Lung (tissue), 12 donors: ENCODE results near the gene BBOX1. TPM values are rescaled to one million over a fixed set of nuclear protein-coding genes. Genes with fewer than 3 reads are reported as not detected.
A peak's percentile ranks its signal among the peaks of the same experiment; 100 is the strongest.
"Not testable (repeated sequence)": the region's sequence is repeated elsewhere in the genome, so short reads cannot be mapped to it uniquely, and the experiment has no call there.

ENCODE experiments used
- ATAC-seq: fragments of 200-7000 bp; cut with Tn5 transposase; one replicate; pipeline ENCODE4 v1.9.1; 2020; ENCODE audit warnings: moderate number of reproducible peaks; ENCODE audit not compliant: insufficient read depth, low FRiP score
- DNase-seq, 3 donors: peaks; one replicate each; pipeline ENCODE4 v3.0.0-alpha.2; 2013 to 2017
- H3K27ac ChIP-seq, 2 donors: one replicate each; pipeline ENCODE4 v1.5.1; 2013; ENCODE audit warnings: mild to moderate bottlenecking in 2 of 2, moderate library complexity in 2 of 2, control low read depth in 1 of 2, inconsistent platforms in 1 of 2, low read depth in 1 of 2, low read length in 1 of 2
- H3K27me3 ChIP-seq, 3 donors: one replicate each; pipeline ENCODE4 v1.5.1; 2013; ENCODE audit warnings: low read length in 2 of 3; ENCODE audit not compliant: control insufficient read depth in 3 of 3, insufficient read depth in 3 of 3
- H3K36me3 ChIP-seq, 4 donors: one replicate each; pipeline ENCODE4 v1.5.1; 2013; ENCODE audit warnings: low read length in 4 of 4, mild to moderate bottlenecking in 1 of 4, moderate library complexity in 1 of 4; ENCODE audit not compliant: control insufficient read depth in 4 of 4, insufficient read depth in 4 of 4
- H3K4me1 ChIP-seq, 5 donors: one replicate each; pipeline ENCODE4 v1.5.1; 2013; ENCODE audit warnings: low read length in 5 of 5, mild to moderate bottlenecking in 2 of 5, moderate library complexity in 1 of 5; ENCODE audit not compliant: control insufficient read depth in 5 of 5, insufficient read depth in 5 of 5
- H3K4me3 ChIP-seq: one replicate; pipeline ENCODE4 v1.5.1; 2013; ENCODE audit warnings: mild to moderate bottlenecking, control low read depth, moderate library complexity
- H3K9ac ChIP-seq, 2 donors: one replicate each; pipeline ENCODE4 v1.5.1; 2013; ENCODE audit warnings: low read length in 2 of 2, control low read depth in 1 of 2; ENCODE audit not compliant: insufficient read depth in 1 of 2
- H3K9me3 ChIP-seq, 4 donors: one replicate each; pipeline ENCODE4 v1.5.1; 2013; ENCODE audit warnings: low read length in 3 of 4, mild to moderate bottlenecking in 1 of 4, moderate library complexity in 1 of 4; ENCODE audit not compliant: control insufficient read depth in 4 of 4, insufficient read depth in 3 of 4
- WGBS, 2 donors: extraction: QIAGEN DNeasy Blood & Tissue Kit; methylation state at CpG; one replicate each; pipeline ENCODE4 v1.1.7; 2013; 5-methylcytosine and 5-hydroxymethylcytosine counted together
- polyA plus RNA-seq, 2 donors: library from polyadenylated mRNA; stranded (reverse); fragments of 200-250 nt; gene quantifications; one replicate each; pipeline ENCODE4 v1.2.1, GENCODE V29; 2013
- total RNA-seq, 2 donors: library from RNA; depleted of rRNA in 1 of 2; stranded (reverse); fragments of >200 nt in 1 of 2; gene quantifications; one replicate each; pipeline ENCODE4 v1.2.1, GENCODE V29; 2014 to 2021
- TF ChIP-seq, protein P1 (sequence below): IDR thresholded peaks from 2 replicates; pipeline ENCODE4 v1.5.1; 2012; ENCODE audit warnings: mild to moderate bottlenecking; ENCODE audit errors: control extremely low read depth, extremely low read depth
- donor health status: control.
- donor health status: control.
- donor health status: Bipolar disorder and iron deficiency.
- donor health status: healthy.
- donor health status: DM: yes; HTN: yes; CAD: no.

BBOX1 gene
- total and polyA plus RNA-seq, 4 donors, result 0.08 to 1.9 (median 0.69) TPM

DNA sequence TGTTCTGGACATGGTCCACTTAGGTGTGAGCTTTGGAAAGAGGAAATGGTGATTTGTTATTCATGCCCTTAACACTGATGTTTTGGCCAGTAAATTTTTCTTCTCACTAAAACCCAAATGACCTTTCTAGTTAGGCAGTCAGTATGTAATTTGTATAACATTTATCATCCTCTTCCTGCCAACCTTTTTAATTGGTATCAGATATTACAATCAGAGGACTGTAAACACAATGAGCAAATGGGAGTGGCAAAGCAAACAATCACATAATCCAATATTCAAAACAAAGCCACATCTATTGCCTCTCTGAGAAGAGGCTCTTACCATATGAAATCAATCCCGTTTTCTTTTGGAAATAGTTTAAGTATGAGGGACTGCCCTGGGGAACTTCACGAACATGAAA is 49.1 kb downstream of the BBOX1 start:
- ATAC-seq, result no peak
- TF ChIP-seq, protein P1, sequence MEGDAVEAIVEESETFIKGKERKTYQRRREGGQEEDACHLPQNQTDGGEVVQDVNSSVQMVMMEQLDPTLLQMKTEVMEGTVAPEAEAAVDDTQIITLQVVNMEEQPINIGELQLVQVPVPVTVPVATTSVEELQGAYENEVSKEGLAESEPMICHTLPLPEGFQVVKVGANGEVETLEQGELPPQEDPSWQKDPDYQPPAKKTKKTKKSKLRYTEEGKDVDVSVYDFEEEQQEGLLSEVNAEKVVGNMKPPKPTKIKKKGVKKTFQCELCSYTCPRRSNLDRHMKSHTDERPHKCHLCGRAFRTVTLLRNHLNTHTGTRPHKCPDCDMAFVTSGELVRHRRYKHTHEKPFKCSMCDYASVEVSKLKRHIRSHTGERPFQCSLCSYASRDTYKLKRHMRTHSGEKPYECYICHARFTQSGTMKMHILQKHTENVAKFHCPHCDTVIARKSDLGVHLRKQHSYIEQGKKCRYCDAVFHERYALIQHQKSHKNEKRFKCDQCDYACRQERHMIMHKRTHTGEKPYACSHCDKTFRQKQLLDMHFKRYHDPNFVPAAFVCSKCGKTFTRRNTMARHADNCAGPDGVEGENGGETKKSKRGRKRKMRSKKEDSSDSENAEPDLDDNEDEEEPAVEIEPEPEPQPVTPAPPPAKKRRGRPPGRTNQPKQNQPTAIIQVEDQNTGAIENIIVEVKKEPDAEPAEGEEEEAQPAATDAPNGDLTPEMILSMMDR, result no peak
- no peak for DNase-seq
- 88% methylated on average over 2 of the region's 2 CpGs for WGBS, 2 donors
- H3K27me3 ChIP-seq, result no peaks in the 10 kb centered on the region
- no peaks in the 10 kb centered on the region for H3K9me3 ChIP-seq
- peaks cover 0 to 21% (median 0%) of the 10 kb centered on the region in 5 donors for H3K4me1 ChIP-seq
- H3K4me3 ChIP-seq, result no peak overlapping the region
- H3K9ac ChIP-seq, result no peak overlapping the region
- H3K36me3 ChIP-seq, result no peaks in the 10 kb centered on the region
- no peak overlapping the region for H3K27ac ChIP-seq

DNA sequence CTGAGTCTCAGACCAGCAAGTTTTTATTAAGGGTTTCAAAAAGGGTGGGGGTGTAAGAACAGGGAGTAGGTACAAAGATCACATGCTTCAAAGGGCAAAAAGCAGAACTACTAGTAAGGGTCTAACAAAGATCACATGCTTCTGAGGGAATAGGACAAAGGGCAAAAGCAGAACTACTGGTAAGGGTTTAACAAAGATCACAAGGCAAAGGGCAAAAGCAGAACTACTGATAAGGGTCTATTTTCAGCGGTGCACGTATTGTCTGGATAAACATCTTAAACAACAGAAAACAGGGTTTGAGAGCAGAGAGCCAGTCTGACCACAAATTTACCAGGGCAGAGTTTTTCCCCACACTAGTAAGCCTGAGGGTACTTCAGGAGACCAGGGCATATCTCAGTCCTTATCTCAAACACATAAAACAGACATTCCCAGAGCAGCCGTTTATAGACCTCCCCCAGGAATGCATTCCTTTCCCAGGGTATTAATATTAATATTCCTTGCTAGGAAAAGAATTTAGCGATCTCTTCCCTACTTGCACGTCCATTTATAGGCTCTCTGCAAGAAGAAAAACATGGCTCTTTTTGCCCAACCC is 49.8 kb downstream of the BBOX1 start:
- H3K4me1 ChIP-seq, result peaks cover 0 to 20% (median 0%) of the 10 kb centered on the region in 5 donors
- DNase-seq, H3K27ac ChIP-seq, H3K9ac ChIP-seq, H3K36me3 ChIP-seq, ATAC-seq, H3K9me3 ChIP-seq, H3K27me3 ChIP-seq, H3K4me3 ChIP-seq: not testable (repeated sequence)
- 73 to 79% methylated on average over 5 of the region's 5 CpGs for WGBS, 2 donors

DNA sequence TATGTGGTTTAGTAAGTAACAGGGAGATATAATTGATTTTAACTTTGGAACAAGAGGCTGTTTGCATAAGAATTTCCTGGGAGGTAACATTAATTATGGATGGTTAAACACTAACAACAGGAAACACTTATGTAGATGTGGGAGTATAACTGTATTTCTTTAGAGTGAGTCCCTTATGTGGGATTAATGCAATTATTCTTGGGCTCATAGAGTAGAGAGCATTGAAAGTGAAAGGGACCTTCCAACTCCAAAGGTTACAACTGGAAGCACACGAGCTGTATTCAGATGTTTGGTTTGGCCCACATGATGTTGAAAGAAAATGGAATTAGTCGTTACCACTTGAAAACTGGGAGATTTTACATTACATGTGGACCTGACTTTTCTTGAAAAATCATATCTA is 53.5 kb downstream of the BBOX1 start:
- Histone ChIP-seq H3K36me3 (no peaks in the 10 kb centered on the region), H3K27me3 (no peaks in the 10 kb centered on the region), H3K4me3 (no peak overlapping the region), H3K9me3 (no peaks in the 10 kb centered on the region), H3K9ac (no peak overlapping the region), H3K4me1 (peaks cover 0 to 20% (median 0%) of the 10 kb centered on the region in 5 donors), H3K27ac (no peak overlapping the region)
- DNase-seq (no peak), ATAC-seq (no peak)
- TF ChIP-seq, protein P1, result no peak
- 66 to 78% methylated on average over 2 of the region's 2 CpGs for WGBS, 2 donors

- DNase-seq, result peak in 2 of 3 donors; percentile 95 to 96
- no peak overlapping the region for H3K27ac ChIP-seq
Observed at GRCh38 chr11:27095059-27095458, 54.4 kb downstream of the BBOX1 start.

More at GRCh38 chr11:27095059-27095458, 54.4 kb downstream of the BBOX1 start:
- no peaks in the 10 kb centered on the region for H3K9me3 ChIP-seq
- H3K4me3 ChIP-seq, result no peak overlapping the region
- no peaks in the 10 kb centered on the region for H3K36me3 ChIP-seq
- H3K27me3 ChIP-seq, result no peaks in the 10 kb centered on the region
- TF ChIP-seq, protein P1, result no peak
- no peak for ATAC-seq
- 61 to 71% methylated on average over 2 of the region's 2 CpGs for WGBS, 2 donors
- no peak overlapping the region for H3K9ac ChIP-seq
- H3K4me1 ChIP-seq, result peaks cover 0 to 20% (median 0%) of the 10 kb centered on the region in 5 donors
